ENCODE measurements around the gene IFNA10. TPM values are rescaled to one million over a fixed set of nuclear protein-coding genes. Genes with fewer than 3 reads are reported as not detected.

IFNA10 gene
- not detected in 2 replicates for total RNA-seq

DNA sequence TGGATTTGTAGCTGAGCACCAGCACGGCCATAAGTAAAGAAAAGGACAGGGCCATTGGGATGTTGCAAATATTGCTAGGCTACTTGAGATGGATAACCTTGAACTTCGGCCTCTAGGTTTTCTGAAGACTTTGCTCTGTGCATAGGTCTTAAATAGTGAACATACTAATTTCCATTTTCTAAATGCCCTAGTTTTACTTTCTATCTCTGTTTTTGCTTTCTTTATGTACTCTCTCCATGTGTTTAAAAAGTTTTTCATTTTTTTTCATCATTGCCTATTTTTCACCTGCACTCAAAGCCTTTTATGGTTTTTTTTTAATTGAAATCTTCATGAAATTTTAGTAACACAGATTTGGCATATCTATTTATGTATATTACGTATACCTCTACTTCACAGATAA, at the start of gene IFNA10:
Gene IFNA10 (minus strand): TSS at position 101 of the 400 bp plus-strand sequence. CDS start 46 bp downstream, at position 55.

GRCh38 chr9:21239911-21240310, 33.0 kb upstream of the IFNA10 start, which contains the start of gene IFNA14:
Gene IFNA14, minus strand, starts transcription at chr9:21240005. Its CDS starts 70 bp downstream, at chr9:21239935.

GRCh38 chr9:21228122-21228521, 21.2 kb upstream of the IFNA10 start, which contains the start of gene IFNA17:
Gene IFNA17, minus strand, starts transcription at chr9:21228222. Its CDS starts 49 bp downstream, at chr9:21228173.

GRCh38 chr9:21217211-21217610, 10.3 kb upstream of the IFNA10 start, which contains the start of gene IFNA16:
Gene IFNA16, minus strand, starts transcription at chr9:21217311. Its CDS starts 6 bp downstream, at chr9:21217305.

DNA sequence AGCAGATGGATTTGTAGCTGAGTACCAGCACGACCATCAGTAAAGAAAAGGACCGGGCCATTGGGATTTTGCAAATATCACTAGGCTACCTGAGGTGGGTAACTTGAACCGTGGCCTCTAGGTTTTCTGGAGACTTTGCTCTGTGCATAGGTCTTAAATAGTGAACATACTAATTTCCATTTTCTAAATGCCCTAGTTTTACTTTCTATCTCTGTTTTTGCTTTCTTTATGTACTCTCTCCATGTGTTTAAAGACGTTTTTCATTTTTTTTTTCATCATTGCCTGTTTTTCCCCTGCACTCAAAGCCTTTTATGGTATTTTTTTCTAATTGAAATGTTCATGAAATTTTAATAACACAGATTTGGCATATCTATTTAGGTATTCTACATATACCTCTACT, 4.8 kb downstream of the IFNA10 start, which contains the start of gene IFNA7:
Gene IFNA7 (minus strand): TSS at position 101 of the 400 bp plus-strand sequence. CDS start 40 bp downstream, at position 61.

GRCh38 chr9:21187487-21187886, 19.5 kb downstream of the IFNA10 start, which contains the start of gene IFNA4:
Gene IFNA4, minus strand, starts transcription at chr9:21187587. Its CDS starts 56 bp downstream, at chr9:21187531.

GRCh38 chr9:21166560-21166959, 40.4 kb downstream of the IFNA10 start, which contains the start of gene IFNA21:
Gene IFNA21, minus strand, starts transcription at chr9:21166660. Its CDS starts 48 bp downstream, at chr9:21166612.

Other genes with a start within 250 kb of the IFNA10 start
- gene HACD4, start 175.5 kb downstream of the IFNA10 start, total RNA-seq = 4.4 and 4.5 TPM in 2 replicates
- not detected in 2 replicates for gene IFNB1, start 129.2 kb downstream of the IFNA10 start, total RNA-seq
- gene IFNW1, start 65.3 kb downstream of the IFNA10 start, total RNA-seq = not detected in 2 replicates
- gene IFNA21, start 40.5 kb downstream of the IFNA10 start, total RNA-seq = not detected in 2 replicates
- gene IFNA4, start 19.6 kb downstream of the IFNA10 start, total RNA-seq = not detected in 2 replicates
- gene IFNA7, start 4.9 kb downstream of the IFNA10 start, total RNA-seq = not detected in 2 replicates
- gene IFNA16, start 10.2 kb upstream of the IFNA10 start, total RNA-seq = not detected in 2 replicates
- not detected in 2 replicates for gene IFNA17, start 21.1 kb upstream of the IFNA10 start, total RNA-seq
- not detected in 2 replicates for gene IFNA14, start 32.9 kb upstream of the IFNA10 start, total RNA-seq
- not detected in 2 replicates for gene IFNA5, start 98.2 kb upstream of the IFNA10 start, total RNA-seq
- gene KLHL9, start 128.3 kb upstream of the IFNA10 start, total RNA-seq = 23.2 and 23.7 TPM in 2 replicates
- not detected in 2 replicates for gene IFNA6, start 143.7 kb upstream of the IFNA10 start, total RNA-seq
- gene IFNA13, start 160.9 kb upstream of the IFNA10 start, total RNA-seq = not detected in 2 replicates
- gene IFNA2, start 178.3 kb upstream of the IFNA10 start, total RNA-seq = not detected in 2 replicates
- not detected in 2 replicates for gene IFNA8, start 202.0 kb upstream of the IFNA10 start, total RNA-seq
- not detected in 2 replicates for gene IFNA1, start 233.3 kb upstream of the IFNA10 start, total RNA-seq